ENCODE results near the gene LPAR1. TPM values are rescaled to one million over a fixed set of nuclear protein-coding genes. Genes with fewer than 3 reads are reported as not detected.

LPAR1 gene
- total and polyA plus RNA-seq, 2 donors (not counting 1 experiment from before 2014, with no cell fraction given), result 0.06 TPM; not detected in 1

DNA sequence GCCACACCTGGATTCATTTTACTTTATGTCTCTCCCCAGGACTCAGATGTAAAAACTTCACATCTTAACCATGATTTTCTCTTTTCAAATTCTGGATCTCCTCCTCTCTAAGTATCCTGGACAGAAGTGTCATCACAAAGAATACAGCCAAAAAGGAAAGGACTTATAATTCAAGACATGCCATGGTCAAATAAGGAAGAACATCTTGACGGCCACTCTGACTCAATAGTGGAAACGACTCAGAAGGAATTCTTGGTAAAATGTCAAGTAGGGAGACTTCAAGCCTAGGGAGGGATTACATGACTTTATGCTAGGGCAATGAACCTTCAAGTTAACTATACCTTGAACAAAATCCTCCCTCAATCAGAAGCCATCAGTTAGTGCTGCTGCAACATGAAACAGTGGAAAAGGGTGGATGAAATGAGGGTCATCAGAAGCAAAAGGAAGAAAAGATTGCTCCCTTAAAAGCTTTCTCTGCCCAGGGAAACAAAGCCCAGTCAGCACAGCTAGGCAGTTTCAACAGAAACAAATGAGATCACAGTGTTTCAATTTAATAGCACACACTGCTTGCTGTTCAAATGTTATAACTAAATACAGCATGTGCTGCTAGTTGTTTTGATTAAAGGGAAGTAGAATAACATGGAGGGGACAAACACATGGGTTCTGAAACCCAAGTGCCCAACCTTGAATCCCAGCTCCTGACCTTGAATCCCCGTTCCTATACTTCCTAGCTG is 101.4 kb downstream of the LPAR1 start:
- Mint-ChIP-seq H3K27ac (no peak overlapping the region), H3K9me3 (ENCODE audit: insufficient read depth) (peaks cover 6% of the 10 kb centered on the region), H3K4me3 (no peak overlapping the region), H3K4me1 (peaks cover 5% of the 10 kb centered on the region), H3K27me3 (no peaks in the 10 kb centered on the region)
- Histone ChIP-seq H3K4me3 (ENCODE audit: control extremely low read depth in 1 of 5, extremely low read depth in 1 of 5, insufficient read depth in 1 of 5, low read depth in 2 of 5, low read length in 4 of 5) (no peak overlapping the region), H3K27ac (ENCODE audit: low read length in 2 of 2) (no peak overlapping the region), H3K27me3 (replicated peaks in 1 of 4; ENCODE audit: control extremely low read depth in 1 of 4, control insufficient read depth in 3 of 4, insufficient read depth in 4 of 4, low read length in 3 of 4) (no peaks in the 10 kb centered on the region), H3K9me3 (ENCODE audit: control extremely low read depth in 1 of 3, control insufficient read depth in 2 of 3, insufficient read depth in 1 of 3, low read length in 2 of 3) (no peaks in the 10 kb centered on the region), H3K9ac (ENCODE audit: low read length) (no peak overlapping the region), H3K36me3 (replicated peaks in 1 of 2; ENCODE audit: control extremely low read depth in 1 of 2, control insufficient read depth in 1 of 2, extremely low read depth in 1 of 2, insufficient read depth in 2 of 2, low read length in 1 of 2) (no peaks in the 10 kb centered on the region), H2AFZ (ENCODE audit: insufficient read depth, low read depth, low read length, poor library complexity, severe bottlenecking) (no peak overlapping the region), H4K20me1 (ENCODE audit: control insufficient read depth, insufficient read depth, low read length, poor library complexity, severe bottlenecking) (no peaks in the 10 kb centered on the region), H3K4me1 (ENCODE audit: control insufficient read depth in 2 of 2, insufficient read depth in 2 of 2, low read length in 2 of 2) (no peaks in the 10 kb centered on the region), H3K79me2 (ENCODE audit: control insufficient read depth, insufficient read depth, low read length) (no peaks in the 10 kb centered on the region), H3K4me2 (replicated peaks; ENCODE audit: low read depth, low read length, poor library complexity, severe bottlenecking) (no peak overlapping the region)
- no peak for DNase-seq
- ChIA-PET CTCF (no interaction called here), POLR2A (no interaction called here)
- WGBS (ENCODE audit: insufficient coverage), result no CpG with 5 or more reads among the region's 3 CpGs
- no peak for ATAC-seq (ENCODE audit: low read depth)
- intact Hi-C loops (cut with micrococcal nuclease), result no loop called here
- TF ChIP-seq, protein P1, sequence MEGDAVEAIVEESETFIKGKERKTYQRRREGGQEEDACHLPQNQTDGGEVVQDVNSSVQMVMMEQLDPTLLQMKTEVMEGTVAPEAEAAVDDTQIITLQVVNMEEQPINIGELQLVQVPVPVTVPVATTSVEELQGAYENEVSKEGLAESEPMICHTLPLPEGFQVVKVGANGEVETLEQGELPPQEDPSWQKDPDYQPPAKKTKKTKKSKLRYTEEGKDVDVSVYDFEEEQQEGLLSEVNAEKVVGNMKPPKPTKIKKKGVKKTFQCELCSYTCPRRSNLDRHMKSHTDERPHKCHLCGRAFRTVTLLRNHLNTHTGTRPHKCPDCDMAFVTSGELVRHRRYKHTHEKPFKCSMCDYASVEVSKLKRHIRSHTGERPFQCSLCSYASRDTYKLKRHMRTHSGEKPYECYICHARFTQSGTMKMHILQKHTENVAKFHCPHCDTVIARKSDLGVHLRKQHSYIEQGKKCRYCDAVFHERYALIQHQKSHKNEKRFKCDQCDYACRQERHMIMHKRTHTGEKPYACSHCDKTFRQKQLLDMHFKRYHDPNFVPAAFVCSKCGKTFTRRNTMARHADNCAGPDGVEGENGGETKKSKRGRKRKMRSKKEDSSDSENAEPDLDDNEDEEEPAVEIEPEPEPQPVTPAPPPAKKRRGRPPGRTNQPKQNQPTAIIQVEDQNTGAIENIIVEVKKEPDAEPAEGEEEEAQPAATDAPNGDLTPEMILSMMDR (IDR thresholded peaks at IDR 0.05), result no peak
- TF ChIP-seq EZH2 (IDR thresholded peaks at IDR 0.05; ENCODE audit: borderline replicate concordance, insufficient read depth, low read depth, low read length, poor library complexity, severe bottlenecking), result no peak

DNA sequence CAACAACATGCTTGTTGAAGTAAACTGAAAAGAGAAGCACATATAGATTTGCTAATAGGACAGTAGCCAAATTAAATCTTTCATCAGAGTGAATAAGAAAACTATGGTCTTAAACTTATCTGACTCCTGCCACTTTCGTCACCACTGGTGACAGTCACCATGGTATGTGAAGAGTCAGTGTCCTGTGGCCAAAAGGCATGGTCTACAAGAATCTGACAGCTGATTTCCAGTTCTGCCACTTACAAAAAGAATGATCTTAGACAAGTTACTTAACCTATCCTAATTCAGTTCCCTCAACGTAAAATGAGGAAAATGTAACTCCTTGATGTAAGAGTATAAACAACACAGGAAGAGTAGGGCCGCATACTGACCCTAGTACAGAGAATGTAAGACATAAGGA is 102.0 kb downstream of the LPAR1 start:
- CTCF ChIA-PET, result no interaction called here
- no peak overlapping the region for H3K27ac ChIP-seq (ENCODE audit: low read length in 2 of 2)
- WGBS (ENCODE audit: insufficient coverage), result 71% methylated on average over 1 of the region's 3 CpGs

More for the DNA sequence above, 102.0 kb downstream of the LPAR1 start:
- H3K36me3 ChIP-seq (replicated peaks in 1 of 2; ENCODE audit: control extremely low read depth in 1 of 2, control insufficient read depth in 1 of 2, extremely low read depth in 1 of 2, insufficient read depth in 2 of 2, low read length in 1 of 2), result no peaks in the 10 kb centered on the region
- peaks cover 6% of the 10 kb centered on the region for H3K9me3 Mint-ChIP-seq (ENCODE audit: insufficient read depth)
- no peak overlapping the region for H2AFZ ChIP-seq (ENCODE audit: insufficient read depth, low read depth, low read length, poor library complexity, severe bottlenecking)
- H3K4me2 ChIP-seq (replicated peaks; ENCODE audit: low read depth, low read length, poor library complexity, severe bottlenecking), result no peak overlapping the region
- no peaks in the 10 kb centered on the region for H3K27me3 ChIP-seq (replicated peaks in 1 of 4; ENCODE audit: control extremely low read depth in 1 of 4, control insufficient read depth in 3 of 4, insufficient read depth in 4 of 4, low read length in 3 of 4)
- H3K4me3 Mint-ChIP-seq, result no peak overlapping the region
- POLR2A ChIA-PET, result no interaction called here
- H3K4me3 ChIP-seq (ENCODE audit: control extremely low read depth in 1 of 5, extremely low read depth in 1 of 5, insufficient read depth in 1 of 5, low read depth in 2 of 5, low read length in 4 of 5), result no peak overlapping the region
- no peaks in the 10 kb centered on the region for H3K9me3 ChIP-seq (ENCODE audit: control extremely low read depth in 1 of 3, control insufficient read depth in 2 of 3, insufficient read depth in 1 of 3, low read length in 2 of 3)
- no peak for ATAC-seq (ENCODE audit: low read depth)
- intact Hi-C loops (cut with micrococcal nuclease), result no loop called here
- H3K27ac Mint-ChIP-seq, result no peak overlapping the region
- H3K4me1 ChIP-seq (ENCODE audit: control insufficient read depth in 2 of 2, insufficient read depth in 2 of 2, low read length in 2 of 2), result no peaks in the 10 kb centered on the region
- DNase-seq, result no peak
- H4K20me1 ChIP-seq (ENCODE audit: control insufficient read depth, insufficient read depth, low read length, poor library complexity, severe bottlenecking), result no peaks in the 10 kb centered on the region
- no peaks in the 10 kb centered on the region for H3K27me3 Mint-ChIP-seq
- H3K4me1 Mint-ChIP-seq, result peaks cover 5% of the 10 kb centered on the region
- TF ChIP-seq, protein P1 (IDR thresholded peaks at IDR 0.05), result no peak
- no peak for TF ChIP-seq EZH2 (IDR thresholded peaks at IDR 0.05; ENCODE audit: borderline replicate concordance, insufficient read depth, low read depth, low read length, poor library complexity, severe bottlenecking)
- H3K79me2 ChIP-seq (ENCODE audit: control insufficient read depth, insufficient read depth, low read length), result no peaks in the 10 kb centered on the region
- H3K9ac ChIP-seq (ENCODE audit: low read length), result no peak overlapping the region

Measured in B cell (primary cell).